Osteoblast (primary cell): ENCODE results near the gene VOPP1. TPM values are rescaled to one million over a fixed set of nuclear protein-coding genes. Genes with fewer than 3 reads are reported as not detected.

Source experiments
- DNase-seq: peaks from one replicate; pipeline ENCODE4 v3.0.0; 2011; ENCODE audit warnings: low spot score, mixed read lengths; ENCODE audit not compliant: insufficient read length; ENCODE audit errors: missing footprints
- H2AFZ ChIP-seq: 2 replicates; pipeline ENCODE4 v1.6.0; 2011; ENCODE audit warnings: mild to moderate bottlenecking, low read length
- H3K27ac ChIP-seq: 2 replicates; pipeline ENCODE4 v1.5.1; 2011; ENCODE audit warnings: mild to moderate bottlenecking, low read depth, low read length, moderate library complexity
- H3K27me3 ChIP-seq: 2 replicates; pipeline ENCODE4 v1.6.0; 2012; ENCODE audit warnings: mild to moderate bottlenecking, control low read depth, inconsistent platforms, low read length, moderate library complexity; ENCODE audit not compliant: insufficient read depth
- H3K36me3 ChIP-seq: 2 replicates; pipeline ENCODE4 v1.5.1; 2011; ENCODE audit warnings: mild to moderate bottlenecking, low read length, control low read depth, moderate library complexity; ENCODE audit not compliant: insufficient read depth
- H3K4me1 ChIP-seq: 2 replicates; pipeline ENCODE4 v1.5.1; 2011; ENCODE audit warnings: mild to moderate bottlenecking, low read length, control low read depth, moderate library complexity; ENCODE audit not compliant: insufficient read depth
- H3K4me2 ChIP-seq: 2 replicates; pipeline ENCODE4 v1.6.0; 2011; ENCODE audit warnings: mild to moderate bottlenecking, low read length; ENCODE audit not compliant: insufficient read depth
- H3K4me3 ChIP-seq: fragments of 200-600 bp; sonication (generic); 3 replicates; pipeline ENCODE4 v1.5.1; 2012; ENCODE audit warnings: mild to moderate bottlenecking, low read length, inconsistent platforms; ENCODE audit not compliant: insufficient read depth
- H3K79me2 ChIP-seq: 2 replicates; pipeline ENCODE4 v1.6.0; 2012; ENCODE audit warnings: mild to moderate bottlenecking, low read length, control low read depth, inconsistent platforms; ENCODE audit not compliant: insufficient read depth
- H3K9me3 ChIP-seq: 2 replicates; pipeline ENCODE4 v1.5.1; 2011; ENCODE audit warnings: low read depth, low read length, control low read depth
- H4K20me1 ChIP-seq: 2 replicates; pipeline ENCODE4 v1.6.0; 2012; ENCODE audit warnings: mild to moderate bottlenecking, low read length, control low read depth; ENCODE audit not compliant: insufficient read depth
- total RNA-seq: library from RNA; depleted of rRNA; stranded (reverse); fragments of >200 nt; gene quantifications from 2 replicates; pipeline ENCODE4 v1.2.3, GENCODE V29; 2012
- TF ChIP-seq, protein P1 (sequence below): IDR thresholded peaks from 2 replicates; pipeline ENCODE4 v1.5.1; 2011; ENCODE audit warnings: mild to moderate bottlenecking, low read depth, low read length, moderate library complexity; ENCODE audit errors: extremely low read depth

Gene VOPP1
- total RNA-seq, 1 donor: 74.6 TPM

DNA sequence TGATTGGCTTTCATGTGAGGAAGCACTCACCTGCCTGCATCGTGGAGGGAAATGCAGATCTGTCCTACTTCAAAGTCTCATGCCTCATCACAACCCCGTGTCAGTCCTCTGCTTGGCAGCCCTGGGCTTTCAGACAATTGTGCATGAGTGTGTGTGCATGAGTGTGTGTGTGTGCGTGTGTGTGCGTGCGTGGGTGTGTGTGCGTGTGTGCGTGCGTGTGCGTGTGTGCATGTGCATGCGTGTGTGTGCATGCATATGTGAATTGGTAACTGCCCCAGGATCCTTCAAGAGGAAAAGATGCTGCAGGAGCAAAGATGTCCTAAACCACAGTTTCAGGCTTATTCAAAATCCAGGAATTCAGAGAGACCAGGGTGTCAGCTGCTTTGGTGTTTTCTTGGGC is 135.8 kb downstream of the VOPP1 start:
- Histone ChIP-seq H3K36me3 (no peaks in the 10 kb centered on the region), H4K20me1 (no peaks in the 10 kb centered on the region), H3K9me3 (no peaks in the 10 kb centered on the region), H2AFZ (no peak overlapping the region), H3K4me3 (no peak overlapping the region), H3K27me3 (no peaks in the 10 kb centered on the region), H3K27ac (no peak overlapping the region), H3K4me1 (peaks cover 2% of the 10 kb centered on the region), H3K79me2 (no peaks in the 10 kb centered on the region), H3K4me2 (no peak overlapping the region)
- TF ChIP-seq, protein P1, sequence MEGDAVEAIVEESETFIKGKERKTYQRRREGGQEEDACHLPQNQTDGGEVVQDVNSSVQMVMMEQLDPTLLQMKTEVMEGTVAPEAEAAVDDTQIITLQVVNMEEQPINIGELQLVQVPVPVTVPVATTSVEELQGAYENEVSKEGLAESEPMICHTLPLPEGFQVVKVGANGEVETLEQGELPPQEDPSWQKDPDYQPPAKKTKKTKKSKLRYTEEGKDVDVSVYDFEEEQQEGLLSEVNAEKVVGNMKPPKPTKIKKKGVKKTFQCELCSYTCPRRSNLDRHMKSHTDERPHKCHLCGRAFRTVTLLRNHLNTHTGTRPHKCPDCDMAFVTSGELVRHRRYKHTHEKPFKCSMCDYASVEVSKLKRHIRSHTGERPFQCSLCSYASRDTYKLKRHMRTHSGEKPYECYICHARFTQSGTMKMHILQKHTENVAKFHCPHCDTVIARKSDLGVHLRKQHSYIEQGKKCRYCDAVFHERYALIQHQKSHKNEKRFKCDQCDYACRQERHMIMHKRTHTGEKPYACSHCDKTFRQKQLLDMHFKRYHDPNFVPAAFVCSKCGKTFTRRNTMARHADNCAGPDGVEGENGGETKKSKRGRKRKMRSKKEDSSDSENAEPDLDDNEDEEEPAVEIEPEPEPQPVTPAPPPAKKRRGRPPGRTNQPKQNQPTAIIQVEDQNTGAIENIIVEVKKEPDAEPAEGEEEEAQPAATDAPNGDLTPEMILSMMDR: no peak
- no peak for DNase-seq

DNA sequence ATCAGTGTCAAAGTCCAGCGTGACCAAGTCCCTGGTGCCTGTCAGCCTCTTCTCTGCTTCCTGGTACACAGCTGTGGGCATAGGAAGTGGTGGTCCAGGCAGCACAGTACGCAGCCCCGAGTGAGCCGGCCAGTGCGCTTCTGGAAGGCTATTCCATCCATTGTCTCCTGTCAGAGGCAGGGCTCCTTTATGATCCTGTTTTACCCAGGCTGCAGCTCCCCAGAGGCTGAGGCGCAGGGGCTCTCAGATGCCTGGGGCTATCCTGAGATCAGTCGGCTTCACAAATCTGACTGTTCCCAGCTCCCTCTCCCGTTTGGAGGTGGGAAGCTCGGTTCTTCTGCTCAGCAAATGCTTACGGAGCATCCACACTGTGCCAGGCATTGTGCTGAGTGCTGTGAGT is 136.8 kb downstream of the VOPP1 start:
- Histone ChIP-seq H2AFZ (no peak overlapping the region), H3K9me3 (no peaks in the 10 kb centered on the region), H3K27ac (no peak overlapping the region), H3K27me3 (no peaks in the 10 kb centered on the region), H4K20me1 (no peaks in the 10 kb centered on the region), H3K36me3 (no peaks in the 10 kb centered on the region), H3K4me1 (no peaks in the 10 kb centered on the region), H3K79me2 (no peaks in the 10 kb centered on the region), H3K4me3 (no peak overlapping the region), H3K4me2 (no peak overlapping the region)
- DNase-seq: no peak
- TF ChIP-seq, protein P1: no peak

DNA sequence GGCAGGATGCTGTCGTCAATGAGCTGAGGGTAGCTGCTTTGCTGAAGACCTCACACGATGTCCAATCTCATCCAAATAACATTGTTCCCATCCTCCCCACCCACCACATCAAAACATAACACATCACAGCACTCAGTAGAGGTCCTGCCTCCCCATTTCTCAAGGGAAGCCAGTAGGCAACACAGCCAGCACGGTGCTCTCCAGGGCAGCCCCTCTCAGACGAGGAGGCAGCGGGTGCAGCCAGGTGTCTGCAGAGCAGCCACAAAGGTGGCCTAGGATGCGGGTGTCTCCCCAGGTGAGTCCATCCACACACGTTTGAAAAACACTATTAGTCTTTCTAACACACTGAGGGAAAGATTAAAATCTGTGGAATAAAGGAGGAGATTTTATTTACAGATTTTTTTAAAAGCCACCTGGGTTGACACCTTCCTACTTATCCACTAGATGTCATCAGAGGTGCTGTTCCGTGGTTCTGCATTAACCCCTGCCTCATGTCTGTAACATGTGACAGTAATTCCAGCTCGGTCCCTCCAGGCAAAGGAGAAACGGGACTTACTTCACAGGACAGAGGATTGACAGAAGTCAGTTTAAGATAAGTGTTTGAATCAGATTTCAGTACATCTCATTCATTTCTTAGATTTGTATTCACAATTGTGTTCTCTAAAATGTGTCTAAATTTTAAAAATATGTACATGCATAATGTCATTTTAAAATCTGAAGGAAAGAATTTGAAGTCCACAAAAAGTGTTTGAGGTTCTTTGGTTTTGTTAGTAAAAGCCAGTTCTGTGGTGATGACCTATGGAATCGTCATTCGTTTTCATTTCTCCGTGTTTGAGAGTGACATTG is 139.1 kb downstream of the VOPP1 start:
- H3K4me1 ChIP-seq: no peaks in the 10 kb centered on the region
- no peak overlapping the region for H3K4me3 ChIP-seq
- TF ChIP-seq, protein P1: peak; percentile 49
- no peak for DNase-seq
- no peaks in the 10 kb centered on the region for H3K27me3 ChIP-seq
- no peaks in the 10 kb centered on the region for H3K36me3 ChIP-seq
- no peak overlapping the region for H3K27ac ChIP-seq
- H2AFZ ChIP-seq: no peak overlapping the region
- H4K20me1 ChIP-seq: no peaks in the 10 kb centered on the region
- no peaks in the 10 kb centered on the region for H3K79me2 ChIP-seq
- no peaks in the 10 kb centered on the region for H3K9me3 ChIP-seq
- no peak overlapping the region for H3K4me2 ChIP-seq

DNA sequence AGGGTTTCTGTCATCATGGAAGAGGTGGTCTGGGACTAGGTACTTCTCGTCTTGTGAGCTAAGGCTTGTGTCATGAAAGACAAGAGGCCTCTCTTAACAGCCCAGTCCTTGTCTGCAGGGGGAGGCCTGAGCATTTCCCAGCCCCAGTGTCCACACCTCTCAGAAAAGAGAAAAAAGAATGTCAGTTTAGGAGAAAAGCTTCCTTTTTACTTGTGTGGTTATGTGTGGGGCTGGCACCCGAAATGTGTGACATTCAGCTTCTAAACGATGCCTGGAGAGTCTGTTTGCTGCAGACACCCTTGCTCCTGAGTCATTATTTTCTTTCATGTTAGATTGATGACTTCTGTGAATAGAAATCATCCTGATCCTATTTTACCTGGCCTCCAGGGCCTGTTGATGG is 139.8 kb downstream of the VOPP1 start:
- no peak for DNase-seq
- no peaks in the 10 kb centered on the region for H3K36me3 ChIP-seq
- TF ChIP-seq, protein P1: no peak

More for the DNA sequence above, 139.8 kb downstream of the VOPP1 start:
- no peak overlapping the region for H3K4me2 ChIP-seq
- H3K4me1 ChIP-seq: no peaks in the 10 kb centered on the region
- no peaks in the 10 kb centered on the region for H3K27me3 ChIP-seq
- H3K9me3 ChIP-seq: no peaks in the 10 kb centered on the region
- no peak overlapping the region for H2AFZ ChIP-seq
- no peak overlapping the region for H3K27ac ChIP-seq
- H3K79me2 ChIP-seq: no peaks in the 10 kb centered on the region
- no peak overlapping the region for H3K4me3 ChIP-seq
- H4K20me1 ChIP-seq: no peaks in the 10 kb centered on the region
